SJSA1 (cell line): Measurements from ENCODE around the gene ZBTB46. TPM values are rescaled to one million over a fixed set of nuclear protein-coding genes. Genes with fewer than 3 reads are reported as not detected.

ENCODE experiments used
- DNase-seq, 2 experiments: peaks; one replicate each; pipeline ENCODE4 v3.0.0-alpha.2; 2015 to 2020; ENCODE audit warnings: low spot score in 2 of 2, low read depth in 1 of 2
- H3K27ac ChIP-seq: fragments of 250-450 bp; sonication (Bioruptor Pico); 2 replicates; pipeline ENCODE4 v1.5.1; 2020; ENCODE audit warnings: mild to moderate bottlenecking, moderate library complexity
- H3K27me3 ChIP-seq: fragments of 250-450 bp; sonication (Bioruptor Pico); replicated peaks from 2 replicates; pipeline ENCODE4 v1.5.1; 2020; ENCODE audit warnings: mild to moderate bottlenecking, moderate library complexity
- H3K36me3 ChIP-seq: fragments of 250-450 bp; sonication (Bioruptor Pico); 2 replicates; pipeline ENCODE4 v1.5.1; 2020; ENCODE audit warnings: mild to moderate bottlenecking
- H3K4me1 ChIP-seq: fragments of 250-450 bp; sonication (Bioruptor Pico); replicated peaks from 2 replicates; pipeline ENCODE4 v1.6.1; 2021; ENCODE audit warnings: mild to moderate bottlenecking
- H3K4me3 ChIP-seq: fragments of 250-450 bp; sonication (Bioruptor Pico); 2 replicates; pipeline ENCODE4 v1.5.1; 2020; ENCODE audit warnings: mild to moderate bottlenecking
- H3K9me3 ChIP-seq: fragments of 250-450 bp; sonication (Bioruptor Pico); replicated peaks from 2 replicates; pipeline ENCODE4 v1.5.1; 2020; ENCODE audit warnings: mild to moderate bottlenecking
- total RNA-seq: library from RNA; depleted of rRNA; stranded (reverse); fragments of >200 nt; shearing (Covaris generic); gene quantifications from 2 replicates; pipeline ENCODE4 v1.2.3, GENCODE V29; 2014

ZBTB46 gene
- total RNA-seq, 1 experiment from 2014 or later = 3.8 TPM

DNA sequence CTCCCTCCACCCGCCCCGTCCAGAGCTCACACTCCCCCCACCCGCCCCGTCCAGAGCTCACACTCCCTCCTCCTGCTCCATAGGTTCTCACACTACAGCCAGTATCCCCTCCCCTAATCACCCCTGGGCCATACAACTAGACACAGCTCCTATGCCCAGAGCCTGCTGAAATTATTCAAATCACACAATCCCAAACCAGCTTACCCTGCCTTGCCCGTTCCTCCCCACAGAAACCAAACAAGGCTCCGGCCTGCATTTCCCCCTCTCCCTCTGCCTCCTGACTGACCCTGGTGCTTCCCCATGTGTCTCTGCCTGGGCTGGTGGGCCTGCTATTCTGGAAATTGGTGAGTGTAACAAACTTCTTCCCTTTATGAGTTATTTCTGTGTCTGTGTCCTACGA is 72.9 kb downstream of the ZBTB46 start:
- no peak for DNase-seq
- Histone ChIP-seq H3K36me3 (no peaks in the 10 kb centered on the region), H3K4me1 (no peaks in the 10 kb centered on the region), H3K4me3 (no peak overlapping the region), H3K27me3 (no peaks in the 10 kb centered on the region), H3K9me3 (no peaks in the 10 kb centered on the region), H3K27ac (no peak overlapping the region)

DNA sequence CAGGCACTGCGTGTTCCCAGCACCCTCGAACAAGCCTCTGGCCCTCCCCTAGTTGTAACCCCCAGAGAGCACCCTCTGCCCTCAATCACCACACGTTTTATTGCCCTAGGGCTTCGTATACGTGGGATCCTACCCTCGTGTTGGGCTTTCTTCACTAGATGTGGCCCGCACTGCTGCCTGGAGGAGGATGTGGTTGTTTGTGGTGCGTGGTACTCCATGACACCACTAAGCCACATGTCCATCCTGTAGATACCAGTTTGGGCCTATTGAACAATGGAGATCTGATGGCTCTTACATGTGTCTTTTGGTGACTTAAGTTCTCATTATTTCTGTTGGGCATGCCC is 74.4 kb downstream of the ZBTB46 start:
- no peaks in the 10 kb centered on the region for H3K36me3 ChIP-seq
- no peaks in the 10 kb centered on the region for H3K4me1 ChIP-seq
- H3K4me3 ChIP-seq = no peak overlapping the region
- H3K27ac ChIP-seq = no peak overlapping the region
- H3K27me3 ChIP-seq = no peaks in the 10 kb centered on the region
- DNase-seq = no peak
- H3K9me3 ChIP-seq = no peaks in the 10 kb centered on the region

DNA sequence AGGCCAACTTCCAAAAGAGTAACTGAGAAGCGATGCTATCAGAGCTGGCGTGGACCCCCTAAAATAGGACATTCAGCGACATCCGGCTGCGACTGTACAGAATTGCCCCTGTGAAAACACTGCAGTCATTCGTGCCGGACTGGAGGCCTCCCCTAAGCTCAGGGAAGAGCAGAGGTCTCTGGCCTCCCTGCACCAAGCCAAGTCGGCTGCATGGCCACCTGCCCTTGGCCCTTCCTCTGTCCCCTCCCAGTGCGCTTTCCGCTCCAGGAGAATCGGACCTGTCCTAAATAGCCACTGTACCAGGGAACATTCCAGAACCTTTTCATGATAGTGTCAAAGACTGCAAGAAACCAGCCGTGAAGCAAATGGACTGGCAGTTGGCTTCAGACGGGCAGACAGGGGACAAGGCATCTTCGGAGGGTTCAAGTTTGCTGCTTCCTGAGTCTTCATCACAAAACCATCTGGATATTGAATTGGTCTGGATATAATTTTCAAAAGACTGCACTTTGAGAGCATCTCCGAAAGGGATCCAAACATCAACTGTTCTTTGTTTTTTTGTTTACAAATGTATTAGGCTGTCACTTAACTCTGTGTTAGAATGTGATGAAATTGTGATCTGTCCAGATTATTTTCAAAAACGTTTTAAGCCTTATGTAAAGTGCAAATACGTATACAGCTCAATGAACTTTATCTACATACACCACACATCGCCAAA is 75.0 kb downstream of the ZBTB46 start:
- Histone ChIP-seq H3K4me1 (no peaks in the 10 kb centered on the region), H3K4me3 (no peak overlapping the region), H3K27me3 (no peaks in the 10 kb centered on the region), H3K27ac (no peak overlapping the region), H3K9me3 (no peaks in the 10 kb centered on the region), H3K36me3 (no peaks in the 10 kb centered on the region)
- DNase-seq = no peak

DNA sequence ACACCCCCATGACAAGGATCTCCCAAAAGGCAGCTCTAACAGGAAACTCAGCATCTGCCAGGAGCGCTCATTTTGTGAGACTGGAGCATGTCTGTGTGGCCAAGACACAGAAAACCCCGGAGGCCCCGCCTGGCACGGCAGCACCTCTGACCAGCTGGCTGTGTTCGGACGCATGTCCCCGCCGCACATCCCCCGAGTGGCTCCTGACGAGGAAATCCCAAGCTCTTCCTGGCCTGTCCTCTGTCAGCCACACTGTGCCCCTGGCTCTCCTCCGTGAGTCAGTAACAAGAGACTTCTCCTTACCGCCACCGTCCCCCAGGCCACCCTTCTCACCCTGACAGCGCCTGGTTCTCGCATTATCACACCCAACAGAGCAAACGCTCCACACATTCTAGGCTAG is 77.1 kb downstream of the ZBTB46 start:
- no peaks in the 10 kb centered on the region for H3K36me3 ChIP-seq
- DNase-seq = peak in 1 of 2 experiments; percentile 38
- H3K4me3 ChIP-seq = no peak overlapping the region
- H3K4me1 ChIP-seq = no peaks in the 10 kb centered on the region
- H3K27me3 ChIP-seq = no peaks in the 10 kb centered on the region
- H3K9me3 ChIP-seq = no peaks in the 10 kb centered on the region
- no peak overlapping the region for H3K27ac ChIP-seq

DNA sequence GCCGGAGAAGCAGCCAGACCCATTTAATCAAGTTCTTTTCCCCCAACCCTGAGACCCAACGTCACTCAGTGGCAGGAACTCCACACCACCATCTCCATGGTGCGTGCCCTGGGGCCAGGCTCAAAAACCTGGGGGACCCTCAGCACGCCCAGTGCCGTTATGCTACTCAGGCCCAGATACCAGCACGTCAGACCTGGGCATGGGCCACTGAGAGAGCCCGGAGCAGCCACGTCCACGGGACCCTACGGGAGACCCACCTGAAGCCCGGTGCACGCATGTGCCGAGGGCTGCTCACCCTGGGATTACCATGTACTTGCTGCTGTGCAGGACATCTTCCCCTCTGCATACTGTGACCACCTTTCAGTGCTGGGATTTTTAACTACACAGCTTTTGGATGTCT is 77.7 kb downstream of the ZBTB46 start:
- H3K4me3 ChIP-seq = no peak overlapping the region
- H3K9me3 ChIP-seq = no peaks in the 10 kb centered on the region

DNA sequence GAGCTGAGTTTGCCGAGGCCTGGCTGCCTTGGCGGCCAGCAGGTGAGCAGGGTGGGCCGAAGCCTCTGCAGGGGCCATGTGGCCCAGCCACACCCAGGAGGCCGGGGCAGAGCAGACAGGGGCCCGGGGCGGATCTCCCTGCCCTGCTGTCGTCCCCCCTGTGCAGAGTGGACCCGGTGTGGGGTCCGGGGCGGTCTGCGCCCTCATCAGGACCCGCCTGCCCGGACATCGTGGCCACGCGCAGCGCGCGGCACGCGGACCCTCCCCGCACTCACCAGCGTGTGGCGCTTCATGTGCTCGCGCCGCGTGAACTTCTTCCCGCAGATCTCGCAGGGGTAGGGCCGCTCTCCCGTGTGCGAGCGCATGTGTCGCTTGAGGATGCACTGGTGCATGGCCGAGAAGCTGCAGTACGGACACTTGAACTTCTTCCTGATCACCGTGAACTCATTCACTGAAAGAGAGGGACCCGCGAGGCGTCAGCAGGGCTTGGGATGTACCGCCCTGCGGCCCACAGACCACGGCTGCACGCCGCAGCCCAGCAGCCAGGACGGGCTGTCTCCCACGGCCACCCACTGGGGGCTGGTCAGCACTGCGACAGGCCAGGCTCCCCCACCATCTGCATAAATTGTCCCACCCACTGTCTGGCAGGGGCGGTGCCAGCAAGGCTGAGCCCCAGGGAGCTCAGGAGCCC is 78.5 kb downstream of the ZBTB46 start:
- H3K27ac ChIP-seq = no peak overlapping the region
- H3K4me1 ChIP-seq = no peaks in the 10 kb centered on the region
- H3K9me3 ChIP-seq = no peaks in the 10 kb centered on the region
- no peaks in the 10 kb centered on the region for H3K36me3 ChIP-seq
- DNase-seq = no peak
- H3K4me3 ChIP-seq = no peak overlapping the region
- no peaks in the 10 kb centered on the region for H3K27me3 ChIP-seq

More for the DNA sequence above, 77.7 kb downstream of the ZBTB46 start:
- Histone ChIP-seq H3K36me3 (no peaks in the 10 kb centered on the region), H3K4me1 (no peaks in the 10 kb centered on the region), H3K27me3 (no peaks in the 10 kb centered on the region), H3K27ac (no peak overlapping the region)
- no peak for DNase-seq

DNA sequence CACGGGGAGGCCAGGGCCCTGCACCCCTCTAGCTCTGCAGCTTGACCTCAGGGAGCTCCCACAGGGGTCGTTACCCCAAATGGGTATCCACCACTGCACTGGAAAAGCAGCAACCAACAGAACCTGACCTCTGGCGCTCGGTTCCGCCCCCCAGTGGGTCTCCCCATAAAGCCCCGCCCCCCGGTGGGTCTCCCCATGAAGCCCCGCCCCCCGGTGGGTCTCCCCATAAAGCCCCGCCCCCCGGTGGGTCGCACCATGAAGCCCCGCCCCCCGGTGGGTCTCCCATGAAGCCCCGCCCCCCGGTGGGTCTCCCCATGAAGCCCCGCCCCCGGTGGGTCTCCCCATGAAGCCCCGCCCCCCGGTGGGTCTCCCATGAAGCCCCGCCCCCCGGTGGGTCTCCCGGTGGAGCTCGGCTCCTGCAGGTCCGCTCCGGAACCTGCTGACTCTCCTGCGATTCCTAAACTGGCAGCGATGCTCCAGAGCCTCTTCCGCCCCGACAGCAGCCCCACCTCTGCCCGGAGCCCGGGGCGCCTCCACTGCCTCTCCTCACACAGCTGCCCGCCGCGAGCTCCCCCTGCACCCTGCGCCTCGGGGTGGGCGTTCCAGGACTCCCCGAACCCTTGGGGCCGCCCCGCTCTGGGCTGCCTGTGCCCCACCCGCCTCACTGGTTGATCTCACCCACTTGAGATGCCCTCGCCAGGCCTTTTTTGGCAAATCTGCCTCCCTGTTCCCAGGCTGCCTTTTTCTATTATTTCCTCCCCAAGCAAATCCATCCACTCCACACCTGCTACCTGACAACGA is 79.4 kb downstream of the ZBTB46 start:
- Histone ChIP-seq H3K9me3 (no peaks in the 10 kb centered on the region), H3K27ac (no peak overlapping the region), H3K4me3 (no peak overlapping the region), H3K36me3 (no peaks in the 10 kb centered on the region), H3K27me3 (no peaks in the 10 kb centered on the region), H3K4me1 (no peaks in the 10 kb centered on the region)
- peak in 1 of 2 experiments; percentile 44 for DNase-seq

DNA sequence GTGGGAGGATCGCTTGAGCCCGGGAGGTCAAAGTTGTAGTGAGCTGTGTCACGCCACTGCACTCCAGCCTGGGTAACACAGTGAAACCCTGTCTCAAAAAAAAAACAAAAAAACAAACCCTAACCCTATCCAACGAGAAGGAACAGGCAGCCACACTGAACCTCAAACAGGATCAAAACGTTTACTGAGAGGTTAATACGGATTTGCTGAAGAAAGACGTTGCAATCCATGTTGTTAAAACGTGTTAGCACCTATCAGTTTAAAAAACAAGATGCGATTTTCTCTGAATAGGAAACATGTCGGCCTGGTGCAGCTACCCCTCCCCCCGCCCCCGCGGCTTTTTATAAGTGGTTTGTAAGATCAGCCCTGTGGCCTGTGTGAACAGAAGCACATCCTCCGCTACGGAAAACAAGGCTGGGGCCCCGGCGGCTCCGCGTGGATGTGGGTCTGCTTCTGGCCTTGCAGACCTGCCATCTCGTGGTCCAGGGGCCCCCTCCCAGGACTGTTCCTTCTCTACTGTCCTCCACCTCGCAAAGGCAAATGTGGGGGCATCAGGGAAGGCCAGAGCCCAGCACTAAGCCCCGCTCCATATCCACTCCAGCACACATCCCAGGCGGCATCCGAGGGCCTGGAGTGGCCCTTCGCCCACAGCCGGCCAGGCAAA is 80.1 kb downstream of the ZBTB46 start:
- DNase-seq = no peak
- H3K36me3 ChIP-seq = no peaks in the 10 kb centered on the region
- no peaks in the 10 kb centered on the region for H3K27me3 ChIP-seq
- no peak overlapping the region for H3K27ac ChIP-seq
- no peak overlapping the region for H3K4me3 ChIP-seq
- H3K9me3 ChIP-seq = no peaks in the 10 kb centered on the region
- no peaks in the 10 kb centered on the region for H3K4me1 ChIP-seq

DNA sequence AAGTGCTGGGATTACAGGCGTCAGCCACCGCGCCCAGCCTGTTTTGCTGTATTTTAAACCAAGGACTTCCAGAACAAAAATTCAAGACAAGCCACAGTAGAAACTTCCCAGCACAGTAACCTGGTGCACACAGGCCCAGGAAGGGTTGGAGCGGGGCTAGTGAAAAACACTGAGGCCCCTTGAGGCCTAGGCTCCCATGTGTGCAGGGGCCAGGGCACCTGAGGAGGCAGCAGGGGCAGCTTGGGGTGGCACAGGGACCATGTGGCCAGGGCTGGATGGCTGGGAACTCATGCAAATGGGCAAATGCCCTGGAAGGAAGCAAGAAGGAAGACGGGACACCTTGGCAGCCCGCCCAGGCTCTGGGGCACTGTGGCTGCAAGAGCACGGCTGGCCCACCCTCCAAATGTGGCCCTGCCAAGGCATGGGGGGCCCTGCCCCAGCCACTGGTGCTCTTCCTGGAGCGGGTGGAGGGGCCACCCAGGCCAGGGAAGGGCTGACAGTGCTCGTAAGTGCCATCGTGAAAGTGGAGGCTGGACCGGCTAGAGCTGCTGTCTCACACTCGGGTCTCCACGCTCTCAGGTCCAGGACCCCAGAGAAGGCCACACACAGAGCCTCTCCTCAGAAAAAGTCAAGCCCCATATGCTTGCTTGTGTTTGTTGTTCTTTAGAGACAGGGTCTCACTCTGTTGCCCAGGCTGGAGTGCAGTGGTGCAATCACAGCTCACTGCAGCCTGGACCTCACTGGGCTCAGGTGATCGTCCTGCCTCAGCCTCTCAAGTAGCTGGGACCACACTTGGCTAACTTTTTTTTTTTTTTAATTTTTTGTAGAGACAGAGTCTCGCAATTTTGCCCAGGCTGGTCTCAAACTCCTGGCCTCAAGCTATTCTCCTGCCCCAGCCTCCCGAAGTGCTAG is 81.2 kb downstream of the ZBTB46 start:
- DNase-seq = peak in 1 of 2 experiments; percentile 45
- no peak overlapping the region for H3K27ac ChIP-seq

DNA sequence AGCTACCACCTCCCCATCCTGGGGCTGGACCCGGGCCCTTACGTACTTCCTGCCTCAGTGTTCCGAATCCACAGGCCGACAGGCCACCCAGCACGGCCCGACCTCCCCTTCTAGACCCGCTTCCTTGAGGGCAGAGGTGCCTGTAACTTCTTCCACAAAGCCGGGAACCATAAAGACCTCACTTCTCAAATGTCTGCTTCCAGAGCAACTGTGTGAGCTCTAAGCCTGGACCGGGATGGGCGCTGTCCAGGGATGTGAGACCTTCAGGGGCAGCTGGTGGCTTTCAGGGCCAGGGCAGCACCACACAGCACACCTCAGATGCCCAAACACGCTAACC is 82.2 kb downstream of the ZBTB46 start:
- DNase-seq = no peak
- H3K4me3 ChIP-seq = no peak overlapping the region
- H3K27me3 ChIP-seq = no peaks in the 10 kb centered on the region
- no peaks in the 10 kb centered on the region for H3K9me3 ChIP-seq
- H3K4me1 ChIP-seq = no peaks in the 10 kb centered on the region
- no peaks in the 10 kb centered on the region for H3K36me3 ChIP-seq
- no peak overlapping the region for H3K27ac ChIP-seq

More for the DNA sequence above, 81.2 kb downstream of the ZBTB46 start:
- Histone ChIP-seq H3K4me3 (no peak overlapping the region), H3K36me3 (no peaks in the 10 kb centered on the region), H3K4me1 (no peaks in the 10 kb centered on the region), H3K9me3 (no peaks in the 10 kb centered on the region), H3K27me3 (no peaks in the 10 kb centered on the region)

DNA sequence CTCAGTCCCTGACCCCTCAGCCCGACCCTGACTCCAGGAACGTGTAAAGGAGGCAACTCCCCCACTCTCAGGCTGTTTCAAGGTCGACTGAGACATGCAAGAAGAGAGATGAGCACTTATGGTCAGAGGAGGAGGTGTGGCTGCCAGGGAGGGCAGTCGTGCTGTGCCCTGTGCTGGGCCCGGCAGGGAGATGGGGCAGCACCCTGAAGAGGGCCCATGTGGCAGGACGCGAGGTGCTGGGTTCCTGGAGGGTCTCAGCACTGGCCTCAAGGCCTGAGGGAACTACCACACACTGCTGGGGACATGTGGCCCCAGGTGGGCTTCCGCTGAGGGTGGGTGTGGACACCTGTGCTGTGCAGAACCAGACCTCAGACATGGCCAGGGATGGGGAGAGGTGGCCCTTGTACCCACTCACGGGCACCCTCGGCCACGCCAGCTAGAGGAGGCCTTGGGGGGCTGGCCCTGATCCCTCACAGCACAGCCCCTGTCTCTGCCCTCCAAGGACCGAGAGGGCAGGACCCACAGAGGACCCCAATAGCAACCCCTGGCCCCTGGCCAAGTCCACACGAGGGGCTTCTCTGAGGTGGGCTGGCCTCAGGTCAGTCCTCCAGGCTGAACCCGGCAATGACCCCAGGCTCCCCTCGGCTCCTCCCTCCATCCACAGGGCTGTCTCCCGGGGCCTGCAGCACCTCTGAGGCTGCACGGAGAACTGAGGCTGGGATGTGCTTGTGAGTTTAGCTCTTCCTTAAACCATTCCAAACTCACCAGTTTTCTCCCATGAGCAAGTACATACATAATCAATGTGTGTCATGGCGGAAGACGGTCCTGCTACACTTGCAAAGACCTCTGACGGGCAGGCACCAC is 82.8 kb downstream of the ZBTB46 start:
- DNase-seq = peak in 1 of 2 experiments; percentile 46
- Histone ChIP-seq H3K36me3 (peaks cover 4% of the 10 kb centered on the region), H3K4me1 (no peaks in the 10 kb centered on the region), H3K4me3 (no peak overlapping the region), H3K27ac (no peak overlapping the region), H3K9me3 (no peaks in the 10 kb centered on the region), H3K27me3 (no peaks in the 10 kb centered on the region)

DNA sequence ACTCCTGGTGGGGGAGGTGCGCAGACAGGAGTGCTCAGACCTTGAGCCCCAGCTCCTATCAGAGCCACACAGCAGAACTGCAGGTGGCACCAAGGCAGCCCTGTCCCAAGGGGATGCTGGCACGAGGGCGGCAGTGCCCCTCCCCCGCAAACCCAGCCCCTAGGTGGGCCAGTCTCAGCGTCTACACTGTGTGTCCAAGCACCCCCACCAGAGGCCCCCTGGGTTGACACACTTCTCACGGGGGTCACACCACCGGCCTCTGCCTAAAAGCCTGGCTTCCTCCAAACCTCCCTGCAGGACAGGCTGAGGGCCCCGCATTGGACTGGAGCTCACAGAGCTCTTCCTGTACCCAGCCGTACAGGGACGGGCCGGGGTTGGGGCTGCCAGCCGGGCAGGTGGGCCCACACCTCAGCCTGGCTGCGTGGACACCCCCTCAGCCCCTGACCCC is 83.4 kb downstream of the ZBTB46 start:
- no peaks in the 10 kb centered on the region for H3K9me3 ChIP-seq

More for the DNA sequence above, 83.4 kb downstream of the ZBTB46 start:
- DNase-seq = peak in 1 of 2 experiments; percentile 43
- H3K27ac ChIP-seq = no peak overlapping the region
- no peak overlapping the region for H3K4me3 ChIP-seq
- peaks cover 11% of the 10 kb centered on the region for H3K36me3 ChIP-seq
- no peaks in the 10 kb centered on the region for H3K27me3 ChIP-seq
- H3K4me1 ChIP-seq = no peaks in the 10 kb centered on the region
